GM23338 (cell line): Measurements from ENCODE around the gene NAPSA. TPM values are rescaled to one million over a fixed set of nuclear protein-coding genes. Genes with fewer than 3 reads are reported as not detected.
A peak's percentile ranks its signal among the peaks of the same experiment; 100 is the strongest.

ENCODE experiments used
- ATAC-seq: fragments of 200-7000 bp; cut with Tn5 transposase; 3 replicates; pipeline ENCODE4 v1.9.1; 2020
- DNase-seq: peaks from one replicate; pipeline ENCODE4 v3.0.0-alpha.2; 2015; ENCODE audit warnings: low spot score
- H2AFZ ChIP-seq: fragments of 200-600 bp; sonication (generic); 2 replicates; pipeline ENCODE4 v1.8.0; 2016; ENCODE audit warnings: antibody characterized with exemption, mild to moderate bottlenecking, moderate library complexity
- H3F3A ChIP-seq: fragments of 200-600 bp; sonication (generic); replicated peaks from 2 replicates; pipeline ENCODE4 v1.8.0; 2017; ENCODE audit warnings: antibody characterized with exemption, mixed run types, low read depth
- H3K27ac ChIP-seq: fragments of 200-600 bp; sonication (generic); 2 replicates; pipeline ENCODE4 v1.6.1; 2016; ENCODE audit warnings: low read depth
- H3K27me3 ChIP-seq: fragments of 200-600 bp; sonication (generic); 2 replicates; pipeline ENCODE4 v1.8.0; 2016; ENCODE audit warnings: mild to moderate bottlenecking, mixed run types, moderate library complexity; ENCODE audit not compliant: insufficient read depth
- H3K36me3 ChIP-seq: fragments of 200-600 bp; sonication (generic); 2 replicates; pipeline ENCODE4 v1.8.0; 2016; ENCODE audit warnings: mild to moderate bottlenecking; ENCODE audit not compliant: insufficient read depth
- H3K4me1 ChIP-seq: fragments of 200-600 bp; sonication (generic); 2 replicates; pipeline ENCODE4 v1.8.0; 2016; ENCODE audit warnings: mild to moderate bottlenecking, moderate library complexity; ENCODE audit not compliant: insufficient read depth
- H3K4me2 ChIP-seq: fragments of 200-600 bp; sonication (generic); 2 replicates; pipeline ENCODE4 v1.7.1; 2017; ENCODE audit warnings: mixed run types
- H3K4me3 ChIP-seq: fragments of 200-600 bp; sonication (generic); 2 replicates; pipeline ENCODE4 v1.6.1; 2016; ENCODE audit warnings: mixed run types
- H3K79me2 ChIP-seq: fragments of 200-600 bp; sonication (generic); replicated peaks from 2 replicates; pipeline ENCODE4 v1.8.0; 2017; ENCODE audit warnings: mild to moderate bottlenecking; ENCODE audit not compliant: insufficient read depth
- H3K9me2 ChIP-seq: fragments of 200-600 bp; sonication (generic); 2 replicates; pipeline ENCODE4 v1.8.0; 2017; ENCODE audit not compliant: insufficient read depth
- H4K20me1 ChIP-seq: fragments of 200-600 bp; sonication (generic); replicated peaks from 2 replicates; pipeline ENCODE4 v1.8.0; 2017; ENCODE audit warnings: mild to moderate bottlenecking; ENCODE audit not compliant: insufficient read depth
- H3K27ac Mint-ChIP-seq: 2 replicates; pipeline ENCODE4 v1.8.0; 2020; ENCODE audit warnings: inconsistent platforms, mild to moderate bottlenecking, moderate library complexity, mixed read lengths
- H3K27me3 Mint-ChIP-seq: 3 replicates; pipeline ENCODE4 v1.8.0; 2022; ENCODE audit warnings: low read depth, mild to moderate bottlenecking, moderate library complexity, mixed read lengths, inconsistent platforms; ENCODE audit not compliant: insufficient read depth, poor library complexity
- H3K36me3 Mint-ChIP-seq: 3 replicates; pipeline ENCODE4 v1.8.0; 2021; ENCODE audit warnings: low read depth, mild to moderate bottlenecking, inconsistent platforms, moderate library complexity, mixed read lengths
- H3K4me1 Mint-ChIP-seq: 3 replicates; pipeline ENCODE4 v1.8.0; 2020; ENCODE audit warnings: mild to moderate bottlenecking, inconsistent platforms, mixed read lengths
- H3K4me3 Mint-ChIP-seq: 3 replicates; pipeline ENCODE4 v1.8.0; 2021; ENCODE audit warnings: moderate library complexity, mild to moderate bottlenecking, inconsistent platforms, mixed read lengths
- H3K9me3 Mint-ChIP-seq: 3 replicates; pipeline ENCODE4 v1.8.0; 2020; ENCODE audit warnings: moderate library complexity, mild to moderate bottlenecking, inconsistent platforms, mixed read lengths
- CREB1 ChIP-seq: fragments of 250-450 bp; sonication (Bioruptor Pico); IDR thresholded peaks from 2 replicates; pipeline ENCODE4 v1.5.0; 2020; ENCODE audit warnings: low read depth, mild to moderate bottlenecking, moderate library complexity
- CTCF ChIP-seq, 2 experiments: fragments of 200-600 bp in 1 of 2; sonication (generic) in 1 of 2; conservative IDR thresholded peaks; 2 replicates each; pipeline versions ENCODE4 v1.5.1 to v1.6.1; 2016 to 2017; ENCODE audit warnings: antibody characterized with exemption in 2 of 2, low read depth in 2 of 2, mild to moderate bottlenecking in 2 of 2, moderate library complexity in 1 of 2
- ETS1 ChIP-seq: IDR thresholded peaks from 2 replicates; pipeline ENCODE4 v1.6.1; 2016; ENCODE audit warnings: antibody characterized with exemption
- EZH2 ChIP-seq: fragments of 200-600 bp; sonication (generic); IDR thresholded peaks from one replicate; pipeline ENCODE4 v1.8.0; 2017; ENCODE audit warnings: antibody characterized with exemption, mild to moderate bottlenecking, low read depth; ENCODE audit not compliant: unreplicated experiment
- EZH2phosphoT487 ChIP-seq: fragments of 200-600 bp; sonication (generic); IDR thresholded peaks from one replicate; pipeline ENCODE4 v1.8.1; 2018; ENCODE audit warnings: antibody characterized with exemption; ENCODE audit not compliant: unreplicated experiment
- JUNB ChIP-seq: IDR thresholded peaks from one replicate; pipeline ENCODE4 v1.6.1; 2016; ENCODE audit warnings: antibody characterized with exemption; ENCODE audit not compliant: unreplicated experiment
- NANOG ChIP-seq: IDR thresholded peaks from 2 replicates; pipeline ENCODE4 v1.6.1; 2016; ENCODE audit warnings: antibody characterized with exemption, borderline replicate concordance
- POLR2AphosphoS5 ChIP-seq: IDR thresholded peaks from 2 replicates; pipeline ENCODE4 v1.6.1; 2016; ENCODE audit warnings: antibody characterized with exemption, low read depth
- REST ChIP-seq: IDR thresholded peaks from one replicate; pipeline ENCODE4 v1.6.1; 2018; ENCODE audit warnings: antibody characterized with exemption; ENCODE audit not compliant: unreplicated experiment
- STAT1 ChIP-seq: IDR thresholded peaks from one replicate; pipeline ENCODE4 v1.6.1; 2016; ENCODE audit warnings: antibody characterized with exemption; ENCODE audit not compliant: unreplicated experiment
- ZNF114 ChIP-seq: fragments of 250-450 bp; sonication (Bioruptor Pico); IDR thresholded peaks from 2 replicates; pipeline ENCODE4 v1.5.0; 2020; ENCODE audit warnings: mild to moderate bottlenecking, moderate library complexity
- ZNF331 ChIP-seq: fragments of 250-450 bp; sonication (Bioruptor Pico); IDR thresholded peaks from 2 replicates; pipeline ENCODE4 v1.5.0; 2020; ENCODE audit warnings: low read depth, mild to moderate bottlenecking, moderate library complexity
- ZNF462 ChIP-seq: fragments of 250-450 bp; sonication (Bioruptor Pico); IDR thresholded peaks from 2 replicates; pipeline ENCODE4 v1.5.0; 2020; ENCODE audit warnings: mild to moderate bottlenecking, moderate library complexity
- polyA plus RNA-seq: library from polyadenylated mRNA; unstranded; fragments of >200 nt; fragmentation: Nextera tagmentation; extraction: Ambion mirVana; gene quantifications from 2 replicates; pipeline ENCODE4 v1.2.1, GENCODE V29; 2016
- total RNA-seq: library from RNA; depleted of rRNA; stranded (reverse); fragments of >200 nt; shearing (Covaris generic); gene quantifications from 2 replicates; pipeline ENCODE4 v1.2.3, GENCODE V29; 2014

NAPSA gene
- total and polyA plus RNA-seq, 2 experiments from 2014 or later, result 0.14 to 0.99 TPM

GRCh38 chr19:50387176-50387867 is 21.9 kb upstream of the NAPSA start:
- Mint-ChIP-seq H3K27ac (peak overlapping the region; percentile 46; the same call in 1 of the 2 replicates), H3K27me3 (peaks cover 16% of the 10 kb centered on the region), H3K36me3 (peaks cover 66% of the 10 kb centered on the region), H3K4me3 (peak overlapping the region; percentile 1; the same call in 1 of the 3 replicates), H3K9me3 (peaks cover 23% of the 10 kb centered on the region), H3K4me1 (peaks cover 21% of the 10 kb centered on the region)
- Histone ChIP-seq H3K36me3 (peaks cover 19% of the 10 kb centered on the region), H3K9me2 (no peaks in the 10 kb centered on the region), H4K20me1 (peaks cover 8% of the 10 kb centered on the region), H3K4me1 (peaks cover 18% of the 10 kb centered on the region), H3K27ac (no peak overlapping the region), H3K27me3 (no peaks in the 10 kb centered on the region), H3K4me3 (no peak overlapping the region), H2AFZ (no peak overlapping the region), H3K79me2 (peaks cover 67% of the 10 kb centered on the region), H3K4me2 (no peak overlapping the region), H3F3A (peaks cover 6% of the 10 kb centered on the region)
- TF ChIP-seq ETS1 (no peak), ZNF462 (no peak), NANOG (no peak), CREB1 (CRISPR knock-in tag) (no peak), POLR2AphosphoS5 (no peak), EZH2 (no peak), CTCF (conservative IDR thresholded peaks at IDR 0.05; ENCODE audit: low read depth in 2 of 2) (no peak), STAT1 (no peak), REST (no peak), JUNB (no peak), ZNF114 (CRISPR knock-in tag) (no peak), ZNF331 (CRISPR knock-in tag) (no peak), EZH2phosphoT487 (no peak)
- ATAC-seq (no peak), DNase-seq (no peak)
